K562 (cell line): ENCODE measurements around the gene OLFML2B. TPM values are rescaled to one million over a fixed set of nuclear protein-coding genes. Genes with fewer than 3 reads are reported as not detected.

Experiments
- ATAC-seq: fragments of 200-7000 bp; cut with Tn5 transposase; 3 replicates; pipeline ENCODE4 v1.9.1; 2020; ENCODE audit warnings: moderate library complexity
- BruUV-seq: library from RNA; stranded (reverse); fragments of 400-500 nt; replicated peaks from 2 replicates; lab custom pipeline; 2021; lab: Mats Ljungman, UMichigan
- CTCF ChIA-PET: fragments of 300-600 bp; formaldehyde crosslinking; extraction: SDS; loops from one replicate; lab custom pipeline; 2021; ENCODE audit warnings: low intra/inter-chr PET ratio; lab: Yijun Ruan, JAX
- POLR2A ChIA-PET: fragments of 300-600, 350-650 bp; sonication (Branson Sonifier 250); formaldehyde crosslinking; extraction: SDS; loops from one replicate; lab custom pipeline; 2021; ENCODE audit warnings: antibody characterized with exemption, inconsistent platforms; lab: Yijun Ruan, JAX
- DNase-seq, 4 experiments: peaks; one replicate each; pipeline versions ENCODE4 v3.0.0 to v3.0.0-alpha.2; 2011 to 2018; ENCODE audit warnings: low spot score in 3 of 4, mixed read lengths in 3 of 4; ENCODE audit errors: extremely low read depth in 1 of 4
- FAIRE-seq: peaks from 2 replicates; lab custom pipeline; 2011; peaks lifted over from hg19 to GRCh38; lab: Jason Lieb, UNC
- H2AFZ ChIP-seq: 2 replicates; pipeline ENCODE4 v1.6.0; 2011; ENCODE audit warnings: low read depth, low read length, control low read depth, inconsistent platforms
- H3K27ac ChIP-seq: fragments of 200-600 bp; 3 replicates; pipeline ENCODE4 v1.8.0; 2011; ENCODE audit warnings: low read depth, mild to moderate bottlenecking, control low read depth, inconsistent platforms, low read length, moderate library complexity, mixed read lengths; ENCODE audit errors: extremely low read depth
- H3K27me3 ChIP-seq, 2 experiments: fragments of 300-600 bp in 1 of 2; 2 replicates in 1 of 2; 3 replicates in 1 of 2; pipeline versions ENCODE4 v1.6.0 to v1.8.0; 2011; ENCODE audit warnings: inconsistent platforms in 2 of 2, low read length in 2 of 2, mild to moderate bottlenecking in 1 of 2, mixed read lengths in 1 of 2, moderate library complexity in 1 of 2; ENCODE audit not compliant: control insufficient read depth in 2 of 2, insufficient read depth in 2 of 2
- H3K36me3 ChIP-seq: fragments of 300-600 bp; 3 replicates; pipeline ENCODE4 v1.8.0; 2011; ENCODE audit warnings: mild to moderate bottlenecking, low read length, inconsistent platforms; ENCODE audit not compliant: control insufficient read depth, insufficient read depth
- H3K4me1 ChIP-seq, 2 experiments: fragments of 200-600 bp in 1 of 2; replicated peaks in 1 of 2; 2 replicates in 1 of 2; 3 replicates in 1 of 2; pipeline versions ENCODE4 v1.5.1 to v1.8.0; 2011; ENCODE audit warnings: inconsistent platforms in 2 of 2, low read length in 2 of 2, mild to moderate bottlenecking in 1 of 2, mixed read lengths in 1 of 2, moderate library complexity in 1 of 2; ENCODE audit not compliant: control insufficient read depth in 2 of 2, insufficient read depth in 2 of 2
- H3K4me2 ChIP-seq: 2 replicates; pipeline ENCODE4 v1.6.1; 2011; ENCODE audit warnings: low read length, control low read depth, inconsistent platforms, mixed read lengths; ENCODE audit not compliant: insufficient read depth
- H3K4me3 ChIP-seq: fragments of 200-600 bp; sonication (generic), shearing (Covaris generic); 2 replicates; pipeline ENCODE4 v1.5.1; 2016; ENCODE audit warnings: control low read depth, inconsistent platforms
- H3K79me2 ChIP-seq: fragments of 200-600 bp; 3 replicates; pipeline ENCODE4 v1.8.0; 2011; ENCODE audit warnings: low read length, inconsistent platforms; ENCODE audit not compliant: control insufficient read depth, insufficient read depth
- H3K9ac ChIP-seq, 2 experiments: 2 replicates each; pipeline versions ENCODE4 v1.6.0 to v1.6.1; 2011; ENCODE audit warnings: low read depth in 2 of 2, low read length in 2 of 2, control low read depth in 1 of 2, inconsistent platforms in 1 of 2, mild to moderate bottlenecking in 1 of 2, mixed read lengths in 1 of 2; ENCODE audit not compliant: insufficient read depth in 1 of 2
- H3K9me1 ChIP-seq: one replicate; pipeline ENCODE4 v1.6.0; 2011; ENCODE audit warnings: inconsistent platforms, mild to moderate bottlenecking, low read length, moderate library complexity; ENCODE audit not compliant: control insufficient read depth, insufficient read depth
- H3K9me3 ChIP-seq: replicated peaks from 2 replicates; pipeline ENCODE4 v1.5.1; 2011; ENCODE audit warnings: low read depth, low read length, inconsistent platforms; ENCODE audit not compliant: control insufficient read depth, insufficient read depth
- H4K20me1 ChIP-seq: replicated peaks from 2 replicates; pipeline ENCODE4 v1.6.1; 2011; ENCODE audit warnings: low read length, inconsistent platforms, mixed read lengths; ENCODE audit not compliant: control insufficient read depth, insufficient read depth
- ATF2 ChIP-seq: sonication (generic); formaldehyde crosslinking; IDR thresholded peaks from 2 replicates; pipeline ENCODE4 v1.8.1; 2022; ENCODE audit warnings: missing genetic modification reagents
- CBFB ChIP-seq: sonication (generic); formaldehyde crosslinking; IDR thresholded peaks from 2 replicates; pipeline ENCODE4 v1.4.0; 2020; ENCODE audit warnings: mild to moderate bottlenecking, missing genetic modification reagents
- CBX1 ChIP-seq: sonication (generic); IDR thresholded peaks from 2 replicates; pipeline ENCODE4 v1.6.1; 2016; ENCODE audit warnings: antibody characterized with exemption, low read depth, mild to moderate bottlenecking
- CLOCK ChIP-seq: fragments of 250-450 bp; sonication (Bioruptor Pico); IDR thresholded peaks from 2 replicates; pipeline ENCODE4 v1.4.0; 2020; ENCODE audit warnings: mild to moderate bottlenecking, moderate library complexity, borderline replicate concordance
- ETV5 ChIP-seq: sonication (generic); formaldehyde crosslinking; IDR thresholded peaks from 2 replicates; pipeline ENCODE4 v1.4.0; 2020; ENCODE audit warnings: low read depth, mild to moderate bottlenecking, missing genetic modification reagents
- KAT8 ChIP-seq: fragments of 450-650 bp; IDR thresholded peaks from 2 replicates; pipeline ENCODE4 v1.6.1; 2016; ENCODE audit warnings: low read depth, mild to moderate bottlenecking
- PCBP2 ChIP-seq: fragments of 200-400 bp; formaldehyde crosslinking; IDR thresholded peaks from 2 replicates; pipeline ENCODE4 v1.6.1; 2018; ENCODE audit warnings: low read length, low read depth, mild to moderate bottlenecking, moderate library complexity; ENCODE audit not compliant: poor library complexity, severe bottlenecking
- SMARCC2 ChIP-seq: fragments of 450-650 bp; IDR thresholded peaks from 2 replicates; pipeline ENCODE4 v1.6.1; 2017; ENCODE audit warnings: antibody characterized with exemption, moderate library complexity, mild to moderate bottlenecking, low read depth
- SNIP1 ChIP-seq: fragments of 450-650 bp; IDR thresholded peaks from 2 replicates; pipeline ENCODE4 v1.7.1; 2017; ENCODE audit warnings: low read depth, mild to moderate bottlenecking
- SP1 ChIP-seq: sonication (generic); formaldehyde crosslinking; IDR thresholded peaks from 2 replicates; pipeline ENCODE4 v1.8.1; 2022; ENCODE audit warnings: mild to moderate bottlenecking, missing genetic modification reagents
- ZFX ChIP-seq: sonication (generic); formaldehyde crosslinking; IDR thresholded peaks from 2 replicates; pipeline ENCODE4 v1.8.0; 2022; ENCODE audit warnings: mild to moderate bottlenecking, missing genetic modification reagents, moderate library complexity
- ZNF143 ChIP-seq: sonication (generic); formaldehyde crosslinking; IDR thresholded peaks from 2 replicates; pipeline ENCODE4 v1.9.0; 2022; ENCODE audit warnings: mild to moderate bottlenecking, missing genetic modification reagents
- ZNF512 ChIP-seq: IDR thresholded peaks from 2 replicates; pipeline ENCODE4 v1.6.1; 2016; ENCODE audit warnings: missing genetic modification characterization, missing compliant biosample characterization
- ZNF696 ChIP-seq: fragments of 250-450 bp; sonication (Bioruptor Pico); conservative IDR thresholded peaks from 2 replicates; pipeline ENCODE4 v1.4.0; 2020; ENCODE audit warnings: mild to moderate bottlenecking, moderate library complexity
- ZNF764 ChIP-seq: fragments of 250-450 bp; sonication (Bioruptor Pico); IDR thresholded peaks from 2 replicates; pipeline ENCODE4 v1.4.0; 2020; ENCODE audit warnings: low read depth, mild to moderate bottlenecking, moderate library complexity
- in situ Hi-C: fragments of 300-500 bp; cut with MboI; formaldehyde crosslinking; loops from 4 replicates; pipeline ENCODE4 v1.15.0; 2018; ENCODE audit warnings: inconsistent platforms, mixed read lengths
- intact Hi-C: fragments of 100-400 bp; cut with micrococcal nuclease; formaldehyde crosslinking; loops from 2 replicates; pipeline ENCODE4 v1.14.2; 2022
- polyA plus RNA-seq, 8 experiments: library from polyadenylated mRNA; depleted of rRNA in 4 of 8; stranded (reverse) in 5 of 8; unstranded in 3 of 8; fragments of >200 nt; fragmentation: Nextera tagmentation in 2 of 8; fragmentation: Illumina TruSeq in 1 of 8; extraction: Ambion mirVana in 2 of 8; extraction: Trizol in 1 of 8; gene quantifications; 2 replicates each; pipeline versions ENCODE4 v1.2.1 to v1.2.3, GENCODE V29; 2011 to 2014; ENCODE audit warnings: inconsistent platforms in 1 of 8, missing spikeins in 1 of 8
- total RNA-seq, 7 experiments: library from RNA; depleted of rRNA in 6 of 7; stranded (reverse); fragments of >200 nt in 6 of 7; fragmentation: Illumina TruSeq in 2 of 7; extraction: Trizol in 2 of 7; gene quantifications; 2 replicates each; pipeline versions ENCODE4 v1.2.1 to v1.2.3, GENCODE V29; 2011 to 2021; ENCODE audit warnings: low replicate concordance in 1 of 7

Gene OLFML2B
- total and polyA plus RNA-seq, 9 of the 15 experiments (the other 6 are each of a cell fraction or from before 2014, with no cell fraction given), result not detected

GRCh38 chr1:161954466-161954865 lies 69.2 kb downstream of the OLFML2B start:
- Histone ChIP-seq H3K4me3 (no peak overlapping the region), H4K20me1 (no peaks in the 10 kb centered on the region), H2AFZ (0 out of 2 replicates have a peak overlapping the region, but pooled peaks have one; percentile 3), H3K9me1 (no peaks in the 10 kb centered on the region), H3K9me3 (no peaks in the 10 kb centered on the region), H3K36me3 (peaks cover 13% of the 10 kb centered on the region; the same call in 2 of the 3 replicates), H3K4me1 (peaks cover 4 to 21% of the 10 kb centered on the region in 2 experiments; a peak in 4 of 5 replicates), H3K9ac (no peak overlapping the region), H3K27ac (no peak overlapping the region)
- DNase-seq (no peak), FAIRE-seq (no peak), ATAC-seq (no peak)
- POLR2A ChIA-PET, result interaction anchor here (0.6 kb wide), 1 partner anchor 255 kb away, joined by 5 read pairs; no protein-coding TSS in a partner anchor
- intact Hi-C loops (no loop called here), in situ Hi-C loops (no loop called here)
- BruUV-seq, result no TSS peak
- TF ChIP-seq ZNF512 (no peak), PCBP2 (no peak), SMARCC2 (no peak), ZNF764 (CRISPR knock-in tag) (no peak), ETV5 (CRISPR knock-in tag) (no peak), ZFX (no peak), ATF2 (CRISPR knock-in tag) (no peak), KAT8 (no peak), SNIP1 (no peak), CLOCK (no peak), ZNF143 (CRISPR knock-in tag) (no peak), CBX1 (no peak), CBFB (CRISPR knock-in tag) (no peak), ZNF696 (CRISPR knock-in tag) (no peak), SP1 (no peak)
- TF ChIP-seq, all 486 proteins: peak for 0
- CTCF ChIA-PET, result no interaction called here
- Histone ChIP-seq H3K4me2 (no peak overlapping the region), H3K27me3 (no peaks in the 10 kb centered on the region), H3K79me2 (no peaks in the 10 kb centered on the region)
